Measurements from ENCODE around the gene MEF2D.

Gene MEF2D

DNA sequence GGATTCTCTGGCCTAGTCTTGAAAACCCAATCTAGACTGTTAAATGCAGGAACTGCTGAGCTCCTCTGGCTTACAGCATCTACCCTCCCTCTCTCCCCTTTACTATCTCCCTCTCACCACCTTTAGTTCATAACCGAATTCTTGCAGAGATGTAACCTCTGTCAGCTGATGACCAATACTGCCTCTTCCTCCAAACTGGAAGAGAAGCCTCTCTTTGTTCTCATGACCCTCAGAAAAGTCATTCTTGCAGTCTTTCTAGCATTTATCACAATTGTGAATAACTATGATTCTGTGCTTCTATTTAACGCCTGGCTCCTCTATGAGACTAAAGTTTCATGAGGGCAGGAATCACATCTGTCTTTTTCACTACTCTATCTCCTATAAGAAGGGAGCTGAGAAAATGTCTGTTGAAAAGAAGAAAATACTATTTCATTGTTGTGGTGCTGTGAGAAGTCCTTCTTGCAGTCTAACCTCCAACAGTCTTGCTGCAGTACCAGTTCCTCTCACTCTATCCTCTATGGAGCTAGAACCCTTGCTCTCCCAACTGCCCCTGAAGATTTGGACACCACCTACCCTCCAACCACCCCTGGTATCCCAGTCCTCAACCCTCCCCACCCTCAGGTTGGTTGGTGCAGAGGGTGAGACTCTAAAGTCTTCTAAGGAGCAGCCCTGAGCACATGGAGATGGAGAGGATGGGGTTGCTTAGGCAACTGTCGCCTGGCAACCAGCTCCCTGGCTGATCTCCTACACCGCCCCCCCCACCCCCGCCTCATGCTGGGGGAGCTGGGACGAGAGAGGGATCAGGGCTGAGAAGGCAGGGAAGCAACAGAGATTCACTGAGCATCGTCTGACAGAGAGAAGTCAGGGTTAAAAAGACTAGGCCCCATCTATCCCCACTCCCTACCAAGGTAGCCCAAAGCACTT, 13.9 kb downstream of the MEF2D start:
- DNase-seq, result no peak

- DNase-seq, result no peak
Measured at GRCh38 chr1:156485984-156486383, 14.6 kb downstream of the MEF2D start.

- DNase-seq, result no peak
Measured at GRCh38 chr1:156484480-156485058, 16.0 kb downstream of the MEF2D start.

GRCh38 chr1:156483397-156483796, 17.2 kb downstream of the MEF2D start:
- DNase-seq, result no peak

DNA sequence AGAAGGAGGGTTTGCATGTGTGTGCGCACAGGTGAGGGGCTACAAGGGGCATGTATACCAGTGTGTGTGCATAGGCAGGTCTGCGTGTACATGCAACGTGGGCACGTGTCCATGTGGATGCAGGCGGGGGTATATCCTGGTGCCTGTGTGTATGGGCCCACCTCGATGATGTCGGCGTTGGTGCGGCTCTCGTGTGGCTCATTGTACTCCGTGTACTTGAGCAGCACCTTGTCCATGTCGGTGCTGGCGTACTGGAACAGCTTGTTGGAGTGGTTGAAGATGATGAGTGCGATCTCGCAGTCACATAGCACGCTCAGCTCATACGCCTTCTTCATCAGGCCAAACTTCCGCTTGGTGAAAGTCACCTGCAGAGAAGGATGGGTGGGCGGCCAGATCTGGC, 18.3 kb downstream of the MEF2D start:
- no peak for DNase-seq

- DNase-seq, result no peak
Measured at GRCh38 chr1:156481527-156481926, 19.0 kb downstream of the MEF2D start.

- peak; percentile 71 for DNase-seq
Measured at GRCh38 chr1:156480411-156481192, 20.0 kb downstream of the MEF2D start.

- DNase-seq, result no peak
Measured at GRCh38 chr1:156480016-156480370, 20.6 kb downstream of the MEF2D start.

DNA sequence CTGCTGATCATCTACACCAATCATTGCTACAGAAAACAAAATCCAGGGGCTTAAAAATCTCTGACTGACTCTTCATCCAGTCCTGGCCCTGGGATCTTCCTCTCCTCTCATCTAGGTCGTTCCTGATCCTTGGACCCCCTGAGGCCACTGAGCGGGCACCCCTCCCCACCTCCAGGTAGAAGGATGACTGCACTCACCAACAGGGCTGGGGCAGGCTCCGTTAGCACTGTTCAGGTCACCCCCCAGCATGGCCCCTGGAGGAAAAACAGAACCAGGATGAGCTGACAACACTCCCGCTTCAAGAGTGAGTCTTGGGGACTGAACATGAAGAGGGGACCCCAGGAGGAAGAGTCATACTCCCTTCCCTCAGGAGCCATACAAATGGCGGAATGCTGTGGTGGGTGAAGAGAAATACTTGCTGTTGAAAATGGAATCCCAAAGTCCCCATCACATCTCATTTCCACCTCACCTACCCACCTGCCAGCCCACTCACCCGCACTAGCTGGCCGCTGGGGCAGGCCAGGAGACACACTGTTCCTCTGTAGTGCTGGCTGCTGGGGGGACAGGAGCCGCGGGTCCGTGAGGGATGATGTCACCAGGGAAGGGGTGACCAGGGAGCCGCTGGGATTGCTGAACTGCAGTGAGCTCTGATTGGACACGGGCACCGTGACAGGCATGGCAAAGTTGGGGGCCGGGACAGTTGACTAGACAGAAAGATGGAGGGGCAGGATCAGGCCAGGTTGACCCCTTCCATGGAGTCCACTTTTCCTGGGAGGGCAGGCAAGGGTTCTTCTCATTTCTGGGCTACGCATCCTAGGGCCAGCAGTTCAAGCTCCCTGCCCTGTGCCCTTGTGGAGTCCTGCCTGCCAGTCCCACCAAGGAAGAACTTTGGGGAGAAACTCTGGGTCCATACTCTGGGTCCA, 21.2 kb downstream of the MEF2D start:
- no peak for DNase-seq

DNA sequence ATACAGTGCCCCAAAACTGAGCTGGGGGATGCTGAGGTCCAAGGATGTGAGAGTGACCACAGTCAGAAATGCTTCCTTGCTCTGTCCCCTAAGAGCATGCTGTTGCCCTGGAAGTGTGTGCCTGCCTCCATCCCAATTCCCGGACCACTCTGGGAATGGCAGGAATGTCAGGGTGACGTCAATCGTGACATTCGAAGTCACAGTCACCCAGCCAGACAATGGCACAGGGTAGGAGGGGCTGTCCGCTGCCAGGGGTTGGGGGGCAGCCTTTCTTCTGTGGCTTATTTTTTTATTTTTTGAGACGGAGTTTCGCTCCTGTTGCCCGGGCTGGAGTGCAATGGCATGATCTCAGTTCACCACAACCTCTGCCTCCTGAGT, 22.3 kb downstream of the MEF2D start:
- no peak for DNase-seq

DNA sequence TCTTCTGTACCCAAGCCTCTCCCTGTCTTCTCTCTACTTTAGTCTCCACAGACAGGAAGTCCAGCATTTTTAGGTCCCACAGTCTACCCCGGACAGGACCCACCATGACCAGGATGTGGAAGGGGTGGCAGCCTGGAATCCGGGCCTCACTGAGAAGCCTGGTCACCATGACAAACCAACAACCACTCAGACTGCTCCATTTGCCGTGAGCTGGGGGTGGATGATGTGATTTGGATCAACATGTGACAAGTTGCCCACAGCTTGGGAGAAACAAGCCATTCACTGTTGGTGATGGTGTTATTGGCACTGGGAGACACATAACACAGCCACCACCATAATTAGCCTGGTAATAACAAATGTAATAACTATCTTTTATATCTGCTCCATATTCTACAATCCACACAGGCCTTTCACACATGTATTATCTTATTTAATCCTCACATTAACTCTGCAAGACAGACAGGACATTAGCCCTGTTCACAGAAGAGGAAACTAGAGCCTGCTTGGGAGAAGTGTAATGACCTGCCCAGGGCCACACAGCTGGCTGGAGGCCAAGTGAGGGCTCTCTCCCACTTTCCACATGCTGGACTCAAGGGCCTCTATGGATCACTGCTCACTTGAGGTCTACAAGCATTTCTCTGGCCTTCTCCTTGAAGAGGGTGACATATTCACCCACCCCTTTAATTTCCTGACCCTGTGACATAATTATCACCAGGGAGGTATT, 22.9 kb downstream of the MEF2D start:
- DNase-seq, result no peak

DNA sequence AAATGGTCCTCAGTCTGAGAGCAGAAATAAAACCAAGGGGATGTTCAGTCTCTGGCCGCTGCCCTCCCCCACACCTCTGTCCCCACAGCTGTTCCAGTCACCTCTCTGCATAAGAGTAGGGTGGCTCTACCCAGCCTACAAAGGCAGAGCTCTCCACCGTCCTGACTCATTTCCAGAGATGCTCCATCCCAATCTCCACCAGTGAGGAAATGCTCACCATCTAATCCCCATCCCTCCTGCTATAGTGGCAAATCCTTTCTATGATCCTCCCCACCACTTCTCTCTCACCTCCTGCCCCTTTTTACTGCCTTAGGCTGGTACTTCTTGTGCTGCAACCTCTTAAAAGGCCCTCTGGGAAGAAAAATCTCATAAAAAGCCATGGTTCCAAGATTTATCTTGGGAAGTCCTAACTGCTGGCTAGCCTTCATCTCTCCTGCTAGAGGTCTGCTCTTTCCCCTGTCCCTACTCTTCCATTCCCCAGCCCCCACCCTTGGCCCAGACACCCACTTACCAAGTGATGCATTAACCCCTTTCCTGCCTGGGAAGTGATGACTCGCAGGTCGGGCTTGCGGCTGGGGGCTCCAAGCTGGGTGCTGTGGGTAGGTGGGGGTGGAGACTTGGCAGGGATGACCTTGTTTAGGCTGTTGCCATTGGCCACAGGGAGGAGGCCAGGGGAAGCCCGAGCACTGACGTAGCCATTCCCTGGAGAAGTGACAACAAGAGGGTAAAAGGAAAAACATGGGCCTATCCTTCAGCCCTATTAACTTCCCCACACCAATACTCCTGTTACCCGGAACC, 23.9 kb downstream of the MEF2D start:
- DNase-seq, result no peak

GRCh38 chr1:156475568-156476500, 24.7 kb downstream of the MEF2D start:
- DNase-seq, result no peak

GRCh38 chr1:156474966-156475365, 25.6 kb downstream of the MEF2D start:
- no peak for DNase-seq

GRCh38 chr1:156471496-156472490, 28.8 kb downstream of the MEF2D start:
- no peak for DNase-seq

GRCh38 chr1:156470473-156470872, 30.1 kb downstream of the MEF2D start:
- DNase-seq, result no peak

GRCh38 chr1:156468693-156469345, 31.8 kb downstream of the MEF2D start:
- DNase-seq, result no peak

- DNase-seq, result no peak
Measured at GRCh38 chr1:156467906-156468305, 32.7 kb downstream of the MEF2D start.

Measured in stimulated activated CD4-positive, alpha-beta T cell treated with anti-CD3 and anti-CD28 coated beads, Interleukin-12 subunit alpha, Interleukin-12 subunit beta, amount 100 ng/mL, for 4 hours (primary cell).